ENCODE results near the gene SEC22A. TPM values are rescaled to one million over a fixed set of nuclear protein-coding genes. Genes with fewer than 3 reads are reported as not detected.

SEC22A gene
- polyA plus RNA-seq, 1 of the 3 experiments (the other 2 are of a cell fraction) = 13.0 TPM

- DNase-seq = no peak
- H3K36me3 ChIP-seq (replicated peaks in 1 of 2; ENCODE audit: control insufficient read depth in 1 of 2, insufficient read depth in 2 of 2, low read length in 1 of 2) = no peaks in the 10 kb centered on the region
- no peaks in the 10 kb centered on the region for H3K4me1 ChIP-seq (ENCODE audit: control insufficient read depth in 1 of 2, insufficient read depth in 2 of 2, low read depth in 1 of 2, low read length in 1 of 2)
- H3K27me3 ChIP-seq (ENCODE audit: insufficient read depth) = no peaks in the 10 kb centered on the region; the same call in 1 of the 2 replicates
- CTCF ChIA-PET = interaction anchor here (0.7 kb wide), 1 partner anchor 354 kb away, joined by 3 read pairs; no protein-coding TSS in a partner anchor
- H3K9me3 ChIP-seq = no peaks in the 10 kb centered on the region
- no peaks in the 10 kb centered on the region for H4K20me1 ChIP-seq (ENCODE audit: insufficient read depth)
- no peak overlapping the region for H3K9ac ChIP-seq
- H3F3A ChIP-seq (replicated peaks; ENCODE audit: insufficient read depth) = no peaks in the 10 kb centered on the region
- 76% methylated on average over 5 of the region's 6 CpGs for WGBS (ENCODE audit: low lambda C conversion rate)
- TF ChIP-seq RAD21 (IDR thresholded peaks at IDR 0.05; ENCODE audit: low read length) = peak; percentile 23; the same call in 1 of the 2 replicates
- no peak for TF ChIP-seq MEF2A (IDR thresholded peaks at IDR 0.05; ENCODE audit: borderline replicate concordance, low read depth)
- no peak overlapping the region for H3K4me3 ChIP-seq (ENCODE audit: low read depth in 2 of 2, low read length in 1 of 2)
- no peaks in the 10 kb centered on the region for H3K9me2 ChIP-seq
- POLR2A ChIA-PET = no interaction called here
- no peak overlapping the region for H3K4me2 ChIP-seq
- H3K79me2 ChIP-seq (ENCODE audit: insufficient read depth) = no peaks in the 10 kb centered on the region
- no peak overlapping the region for H2AFZ ChIP-seq (ENCODE audit: low read depth)
- no peak overlapping the region for H3K27ac ChIP-seq (ENCODE audit: low read depth in 2 of 2, low read length in 1 of 2)
Measured at GRCh38 chr3:123297627-123297899, 95.8 kb downstream of the SEC22A start.

GRCh38 chr3:123298903-123299302 is 97.2 kb downstream of the SEC22A start:
- H3K9me2 ChIP-seq = no peaks in the 10 kb centered on the region
- no peak overlapping the region for H3K4me2 ChIP-seq
- no peak overlapping the region for H3K27ac ChIP-seq (ENCODE audit: low read depth in 2 of 2, low read length in 1 of 2)
- no peaks in the 10 kb centered on the region for H3K4me1 ChIP-seq (ENCODE audit: control insufficient read depth in 1 of 2, insufficient read depth in 2 of 2, low read depth in 1 of 2, low read length in 1 of 2)
- H3K27me3 ChIP-seq (ENCODE audit: insufficient read depth) = no peaks in the 10 kb centered on the region; the same call in 1 of the 2 replicates
- POLR2A ChIA-PET = no interaction called here
- CTCF ChIA-PET = interaction anchor here (0.6 to 0.8 kb wide), 2 partner anchors 190 to 286 kb away, joined by 3 read pairs; partner anchors contain the start of gene HACD2
- no peak for TF ChIP-seq SMC3 (IDR thresholded peaks at IDR 0.05; ENCODE audit: low read depth, low read length)
- no peak for TF ChIP-seq CTCF (IDR thresholded peaks at IDR 0.05)
- no peak for TF ChIP-seq TAF1 (IDR thresholded peaks at IDR 0.05; ENCODE audit: borderline replicate concordance, low read depth, low read length)
- TF ChIP-seq NFIC (IDR thresholded peaks at IDR 0.05; ENCODE audit: borderline replicate concordance) = no peak
- TF ChIP-seq ZBTB33 (IDR thresholded peaks at IDR 0.05; ENCODE audit: borderline replicate concordance, low read depth) = no peak
- TF ChIP-seq RXRA (IDR thresholded peaks at IDR 0.05; ENCODE audit: borderline replicate concordance, low read depth) = no peak
- TF ChIP-seq GABPA (IDR thresholded peaks at IDR 0.05; ENCODE audit: low read depth) = no peak
- TF ChIP-seq USF2 (IDR thresholded peaks at IDR 0.05; ENCODE audit: borderline replicate concordance, low read depth, low read length) = no peak
- H3K9ac ChIP-seq = no peak overlapping the region
- WGBS (ENCODE audit: low lambda C conversion rate) = 44% methylated on average over 5 of the region's 5 CpGs
- no peaks in the 10 kb centered on the region for H4K20me1 ChIP-seq (ENCODE audit: insufficient read depth)
- no peaks in the 10 kb centered on the region for H3F3A ChIP-seq (replicated peaks; ENCODE audit: insufficient read depth)
- no peak for DNase-seq
- H3K79me2 ChIP-seq (ENCODE audit: insufficient read depth) = no peaks in the 10 kb centered on the region
- no peaks in the 10 kb centered on the region for H3K9me3 ChIP-seq
- H3K36me3 ChIP-seq (replicated peaks in 1 of 2; ENCODE audit: control insufficient read depth in 1 of 2, insufficient read depth in 2 of 2, low read length in 1 of 2) = no peaks in the 10 kb centered on the region
- no peak overlapping the region for H2AFZ ChIP-seq (ENCODE audit: low read depth)
- H3K4me3 ChIP-seq (ENCODE audit: low read depth in 2 of 2, low read length in 1 of 2) = no peak overlapping the region

All from SK-N-SH (cell line).